H9 (cell line): ENCODE data around the gene RRH. TPM values are rescaled to one million over a fixed set of nuclear protein-coding genes. Genes with fewer than 3 reads are reported as not detected.
A peak's percentile ranks its signal among the peaks of the same experiment; 100 is the strongest.

ENCODE experiments used
- DNase-seq: peaks from one replicate; pipeline ENCODE4 v3.0.0-alpha.2; 2017
- H2AFZ ChIP-seq: one replicate; pipeline ENCODE4 v1.6.1; 2013; ENCODE audit warnings: mild to moderate bottlenecking, low read length, control low read depth, moderate library complexity
- H2AK5ac ChIP-seq: 2 replicates; pipeline ENCODE4 v1.6.1; 2013; ENCODE audit warnings: low read length, control low read depth, mixed read lengths; ENCODE audit not compliant: insufficient read length
- H2BK120ac ChIP-seq: one replicate; pipeline ENCODE4 v1.6.1; 2013; ENCODE audit warnings: low read depth, mild to moderate bottlenecking, low read length, control low read depth, inconsistent platforms; ENCODE audit not compliant: poor library complexity, severe bottlenecking
- H2BK12ac ChIP-seq: 2 replicates; pipeline ENCODE4 v1.6.1; 2013; ENCODE audit warnings: low read length, control low read depth, mixed read lengths, low read depth; ENCODE audit not compliant: insufficient read length
- H2BK15ac ChIP-seq: 2 replicates; pipeline ENCODE4 v1.6.1; 2013; ENCODE audit warnings: low read depth, low read length, control low read depth
- H2BK20ac ChIP-seq: one replicate; pipeline ENCODE4 v1.6.1; 2013; ENCODE audit warnings: low read depth, mild to moderate bottlenecking, low read length, control low read depth, inconsistent platforms; ENCODE audit not compliant: poor library complexity, severe bottlenecking
- H2BK5ac ChIP-seq: 2 replicates; pipeline ENCODE4 v1.6.1; 2013; ENCODE audit warnings: low read length, control low read depth, mixed read lengths; ENCODE audit not compliant: insufficient read length
- H3K14ac ChIP-seq: 2 replicates; pipeline ENCODE4 v1.6.1; 2013; ENCODE audit warnings: low read length, control low read depth; ENCODE audit not compliant: insufficient read depth
- H3K18ac ChIP-seq: 2 replicates; pipeline ENCODE4 v1.6.1; 2013; ENCODE audit warnings: low read depth, mild to moderate bottlenecking, mixed read lengths, low read length, control low read depth; ENCODE audit not compliant: insufficient read length
- H3K23ac ChIP-seq: 2 replicates; pipeline ENCODE4 v1.6.1; 2013; ENCODE audit warnings: low read length, control low read depth, mixed read lengths, low read depth; ENCODE audit not compliant: insufficient read length
- H3K23me2 ChIP-seq: 2 replicates; pipeline ENCODE4 v1.6.1; 2013; ENCODE audit warnings: low read depth, mild to moderate bottlenecking, mixed read lengths, low read length, control low read depth; ENCODE audit not compliant: insufficient read length, poor library complexity, severe bottlenecking
- H3K27ac ChIP-seq: 2 replicates; pipeline ENCODE4 v1.5.1; 2013; ENCODE audit warnings: low read length, control low read depth, mixed read lengths, low read depth; ENCODE audit not compliant: insufficient read length
- H3K27me3 ChIP-seq: 2 replicates; pipeline ENCODE4 v1.6.1; 2013; ENCODE audit warnings: low read length, control low read depth, inconsistent platforms; ENCODE audit not compliant: insufficient read depth
- H3K4ac ChIP-seq: 2 replicates; pipeline ENCODE4 v1.6.1; 2013; ENCODE audit warnings: low read depth, mild to moderate bottlenecking, control low read depth, inconsistent platforms, low read length, moderate library complexity
- H3K4me1 ChIP-seq: 2 replicates; pipeline ENCODE4 v1.6.1; 2013; ENCODE audit warnings: low read length, control low read depth, inconsistent platforms; ENCODE audit not compliant: insufficient read depth
- H3K4me2 ChIP-seq: 2 replicates; pipeline ENCODE4 v1.6.1; 2013; ENCODE audit warnings: low read length, control low read depth, mixed read lengths; ENCODE audit not compliant: insufficient read length, insufficient read depth
- H3K56ac ChIP-seq: 2 replicates; pipeline ENCODE4 v1.6.1; 2013; ENCODE audit warnings: low read depth, mild to moderate bottlenecking, mixed read lengths, low read length, control low read depth; ENCODE audit not compliant: insufficient read length
- H3K79me1 ChIP-seq: 2 replicates; pipeline ENCODE4 v1.6.1; 2013; ENCODE audit warnings: low read depth, mild to moderate bottlenecking, moderate library complexity, low read length, control low read depth, inconsistent platforms; ENCODE audit not compliant: insufficient read depth, poor library complexity, severe bottlenecking
- H3K79me2 ChIP-seq: 2 replicates; pipeline ENCODE4 v1.6.1; 2013; ENCODE audit warnings: low read length, control low read depth, inconsistent platforms; ENCODE audit not compliant: insufficient read depth
- H3K9ac ChIP-seq: 2 replicates; pipeline ENCODE4 v1.6.1; 2013; ENCODE audit warnings: low read length, control low read depth, mixed read lengths; ENCODE audit not compliant: insufficient read length; ENCODE audit errors: extremely low read depth
- H3K9me3 ChIP-seq: one replicate; pipeline ENCODE4 v1.6.1; 2013; ENCODE audit warnings: low read depth, low read length, inconsistent platforms; ENCODE audit not compliant: control insufficient read depth
- H3T11ph ChIP-seq: one replicate; pipeline ENCODE4 v1.6.1; 2013; ENCODE audit warnings: mild to moderate bottlenecking, low read length, control low read depth, inconsistent platforms
- H4K20me1 ChIP-seq: one replicate; pipeline ENCODE4 v1.6.1; 2013; ENCODE audit not compliant: control insufficient read depth, insufficient read length, insufficient read depth
- H4K5ac ChIP-seq: 2 replicates; pipeline ENCODE4 v1.6.1; 2013; ENCODE audit warnings: low read depth, mild to moderate bottlenecking, mixed read lengths, low read length, control low read depth; ENCODE audit not compliant: insufficient read length
- H4K8ac ChIP-seq: replicated peaks from 2 replicates; pipeline ENCODE4 v1.6.1; 2013; ENCODE audit warnings: low read length, control low read depth, mixed read lengths, low read depth; ENCODE audit not compliant: insufficient read length
- H4K91ac ChIP-seq: 2 replicates; pipeline ENCODE4 v1.6.1; 2013; ENCODE audit warnings: low read depth, mild to moderate bottlenecking, moderate library complexity, mixed read lengths, low read length, control low read depth; ENCODE audit not compliant: insufficient read length
- H3K27ac Mint-ChIP-seq, 3 experiments: 2 replicates in 2 of 3; 3 replicates in 1 of 3; pipeline ENCODE4 v1.8.0; 2020 to 2021; ENCODE audit warnings: mixed read lengths in 3 of 3, mild to moderate bottlenecking in 1 of 3, moderate library complexity in 1 of 3
- H3K27me3 Mint-ChIP-seq: 2 replicates; pipeline ENCODE4 v1.8.0; 2021; ENCODE audit warnings: low read depth, mild to moderate bottlenecking, moderate library complexity, mixed read lengths
- H3K36me3 Mint-ChIP-seq, 3 experiments: 2 replicates in 2 of 3; 3 replicates in 1 of 3; pipeline ENCODE4 v1.8.0; 2020 to 2021; ENCODE audit warnings: low read depth in 3 of 3, mixed read lengths in 3 of 3; ENCODE audit not compliant: insufficient read depth in 1 of 3
- H3K4me1 Mint-ChIP-seq, 2 experiments: 2 replicates each; pipeline ENCODE4 v1.8.0; 2020; ENCODE audit warnings: mixed read lengths in 2 of 2
- H3K4me3 Mint-ChIP-seq, 2 experiments: 2 replicates in 1 of 2; 3 replicates in 1 of 2; pipeline ENCODE4 v1.8.0; 2020 to 2021; ENCODE audit warnings: mild to moderate bottlenecking in 2 of 2, mixed read lengths in 2 of 2, moderate library complexity in 1 of 2
- H3K9me3 Mint-ChIP-seq, 2 experiments: 2 replicates in 1 of 2; 3 replicates in 1 of 2; pipeline ENCODE4 v1.8.0; 2020; ENCODE audit warnings: mild to moderate bottlenecking in 2 of 2, mixed read lengths in 2 of 2, moderate library complexity in 1 of 2
- CTCF ChIP-seq: fragments of 200-600 bp; sonication (generic); conservative IDR thresholded peaks from 3 replicates; pipeline ENCODE4 v1.8.0; 2021; ENCODE audit warnings: antibody characterized with exemption, mild to moderate bottlenecking
- WGBS: extraction: QIAGEN DNeasy Blood & Tissue Kit; methylation state at CpG from one replicate; pipeline ENCODE4 v1.1.7; 2013; ENCODE audit warnings: missing lambda C conversion rate, low lambda C conversion rate, mixed read lengths; ENCODE audit not compliant: insufficient read length; ENCODE audit errors: extremely low coverage; 5-methylcytosine and 5-hydroxymethylcytosine counted together
- total RNA-seq: library from RNA; stranded (reverse); gene quantifications from 2 replicates; pipeline ENCODE4 v1.2.1, GENCODE V29; 2021

The RRH gene
- total RNA-seq, 1 experiment from 2014 or later: not detected

- TF ChIP-seq CTCF: no peak
- no peak overlapping the region for H2BK12ac ChIP-seq
- no peak for DNase-seq
- H2AFZ ChIP-seq: no peak overlapping the region
- Mint-ChIP-seq H3K27ac (peak overlapping the region; percentile 98 to 99 (median 99)), H3K4me3 (peak overlapping the region; percentile 95 to 99), H3K27me3 (no peaks in the 10 kb centered on the region), H3K36me3 (peaks cover 29 to 49% (median 39%) of the 10 kb centered on the region in 3 experiments), H3K4me1 (peaks cover 15 to 24% of the 10 kb centered on the region in 2 experiments), H3K9me3 (peaks cover 0 to 2% of the 10 kb centered on the region in 2 experiments; a peak in 2 of 5 replicates)
- H2AK5ac ChIP-seq: no peak overlapping the region
- H3K9ac ChIP-seq: peak overlapping the region; percentile 82
- no peaks in the 10 kb centered on the region for H3K9me3 ChIP-seq
- H3K4me1 ChIP-seq: no peaks in the 10 kb centered on the region
- no peaks in the 10 kb centered on the region for H4K20me1 ChIP-seq
- peak overlapping the region; percentile 71 for H2BK120ac ChIP-seq
- no peak overlapping the region for H3K23ac ChIP-seq
- peaks cover 6% of the 10 kb centered on the region for H3K79me1 ChIP-seq
- peak overlapping the region; percentile 87 for H3K18ac ChIP-seq
- H2BK15ac ChIP-seq: no peak overlapping the region
- H4K8ac ChIP-seq: no peak overlapping the region
- peaks cover 18% of the 10 kb centered on the region; the same call in 1 of the 2 replicates for H3K79me2 ChIP-seq
- H3K4me2 ChIP-seq: peak overlapping the region; percentile 74
- H3K4ac ChIP-seq: 0 out of 2 replicates have a peak overlapping the region, but pooled peaks have one; percentile 52
- no peak overlapping the region for H4K5ac ChIP-seq
- H3K27me3 ChIP-seq: no peaks in the 10 kb centered on the region
- H3K14ac ChIP-seq: peak overlapping the region; percentile 79
- H2BK20ac ChIP-seq: no peak overlapping the region
- peaks cover 13% of the 10 kb centered on the region for H3K23me2 ChIP-seq
- no peak overlapping the region for H3K56ac ChIP-seq
- no peak overlapping the region for H3T11ph ChIP-seq
- no CpG with 5 or more reads among the region's 19 CpGs for WGBS
- no peak overlapping the region for H4K91ac ChIP-seq
- H3K27ac ChIP-seq: no peak overlapping the region
- no peak overlapping the region for H2BK5ac ChIP-seq
These were observed 11.7 kb upstream of the RRH start for GRCh38 chr4:109816082-109816442.
